ENCODE measurements around the gene ARF6. TPM values are rescaled to one million over a fixed set of nuclear protein-coding genes. Genes with fewer than 3 reads are reported as not detected.
A peak's percentile ranks its signal among the peaks of the same experiment; 100 is the strongest.

The ARF6 gene
- total RNA-seq, result 10 to 100 TPM; 41.5 to 66.4 (median 51.7) TPM

GRCh38 chr14:49892636-49893308 is at the start of gene ARF6:
Gene ARF6, plus strand, starts transcription at chr14:49893082. Its CDS starts 655 bp downstream, at chr14:49893737.
- no peaks in the 10 kb centered on the region for H3K27me3 ChIP-seq
- 1% methylated on average over 14 of the region's 66 CpGs for WGBS
- peak; percentile 98 for DNase-seq (ENCODE audit: extremely low spot score)

GRCh38 chr14:49849213-49849847 is 43.6 kb upstream of the ARF6 start:
- 79% methylated on average over 1 of the region's 1 CpG for WGBS
- intact Hi-C loops (cut with DNase I), result no loop called here

More at GRCh38 chr14:49892636-49893308, at the start of gene ARF6:
- peak within 1 kb of the TSS; percentile 99 to 100 (median 100) for H3K27ac ChIP-seq (replicated peaks in 1 of 4)
- peaks cover 38 to 47% (median 46%) of the 10 kb centered on the region in 4 donors for H3K4me1 ChIP-seq
- H3K9me3 ChIP-seq, result no peaks in the 10 kb centered on the region
- H3K36me3 ChIP-seq, result peaks cover 0 to 18% (median 3%) of the 10 kb centered on the region in 4 donors
- TF ChIP-seq POLR2AphosphoS5 (IDR thresholded peaks at IDR 0.05), result peak; percentile 98 to 99
- peak; percentile 88 for TF ChIP-seq POLR2A (IDR thresholded peaks at IDR 0.05; ENCODE audit: low read depth)
- TF ChIP-seq CTCF (IDR thresholded peaks at IDR 0.05), result no peak
- peak; percentile 4 for TF ChIP-seq EP300 (IDR thresholded peaks at IDR 0.05)
- intact Hi-C loops (cut with DNase I), result loop anchor here (5.0 kb wide), 3 partner anchors 80 to 210 kb away; no protein-coding TSS in a partner anchor
- peak within 1 kb of the TSS; percentile 84 to 99 (median 95) for H3K4me3 ChIP-seq

GRCh38 chr14:49851813-49852212 is 41.1 kb upstream of the ARF6 start:
- intact Hi-C loops (cut with DNase I), result loop anchor here (5.0 kb wide), 1 partner anchor 220 kb away; no protein-coding TSS in a partner anchor
- 9% methylated on average over 7 of the region's 7 CpGs for WGBS

More at GRCh38 chr14:49849213-49849847, 43.6 kb upstream of the ARF6 start:
- Histone ChIP-seq H3K27ac (replicated peaks in 1 of 4) (no peak overlapping the region), H3K9me3 (no peaks in the 10 kb centered on the region), H3K27me3 (no peaks in the 10 kb centered on the region), H3K4me1 (peaks cover 19 to 41% (median 35%) of the 10 kb centered on the region in 4 donors), H3K36me3 (peaks cover 29 to 66% (median 47%) of the 10 kb centered on the region in 4 donors), H3K4me3 (no peak overlapping the region)
- no peak for DNase-seq (ENCODE audit: extremely low spot score)
- TF ChIP-seq EP300 (IDR thresholded peaks at IDR 0.05) (no peak), POLR2A (IDR thresholded peaks at IDR 0.05; ENCODE audit: low read depth) (no peak), POLR2AphosphoS5 (IDR thresholded peaks at IDR 0.05) (no peak), CTCF (IDR thresholded peaks at IDR 0.05) (no peak)

More at GRCh38 chr14:49851813-49852212, 41.1 kb upstream of the ARF6 start:
- Histone ChIP-seq H3K36me3 (peaks cover 6 to 41% (median 29%) of the 10 kb centered on the region in 4 donors), H3K9me3 (no peaks in the 10 kb centered on the region), H3K4me1 (peaks cover 19 to 41% (median 35%) of the 10 kb centered on the region in 4 donors), H3K27me3 (no peaks in the 10 kb centered on the region), H3K27ac (replicated peaks in 1 of 4) (peak overlapping the region; percentile 87 to 93 (median 88)), H3K4me3 (peak overlapping the region; percentile 69 to 92 (median 78))
- TF ChIP-seq CTCF (IDR thresholded peaks at IDR 0.05), result no peak
- no peak for TF ChIP-seq POLR2A (IDR thresholded peaks at IDR 0.05; ENCODE audit: low read depth)
- TF ChIP-seq POLR2AphosphoS5 (IDR thresholded peaks at IDR 0.05), result no peak
- no peak for TF ChIP-seq EP300 (IDR thresholded peaks at IDR 0.05)
- no peak for DNase-seq (ENCODE audit: extremely low spot score)
